K562 (cell line): Measurements from ENCODE around the gene ZSWIM6. TPM values are rescaled to one million over a fixed set of nuclear protein-coding genes. Genes with fewer than 3 reads are reported as not detected.

Source experiments
- CEBPZ ChIP-seq: fragments of 150-350 bp; IDR thresholded peaks from 2 replicates; pipeline ENCODE4 v1.6.1; 2014; ENCODE audit warnings: low read depth, mild to moderate bottlenecking, low read length, borderline replicate concordance
- HCFC1 ChIP-seq: IDR thresholded peaks from 2 replicates; pipeline ENCODE4 v1.6.1; 2012; ENCODE audit warnings: low read depth, low read length, improper control_type of control experiment
- RBM34 ChIP-seq: fragments of 200-400 bp; formaldehyde crosslinking; IDR thresholded peaks from 2 replicates; pipeline ENCODE4 v1.6.1; 2018; ENCODE audit warnings: low read length, borderline replicate concordance; ENCODE audit not compliant: insufficient read depth
- ZFP1 ChIP-seq: fragments of 450-650 bp; formaldehyde crosslinking; IDR thresholded peaks from 2 replicates; pipeline ENCODE4 v1.4.0; 2020; ENCODE audit warnings: mild to moderate bottlenecking, mixed read lengths
- ZNF277 ChIP-seq: fragments of 250-450 bp; sonication (Bioruptor Pico); IDR thresholded peaks from 2 replicates; pipeline ENCODE4 v1.8.0; 2022; ENCODE audit warnings: inconsistent platforms, mild to moderate bottlenecking, moderate library complexity, borderline replicate concordance
- ZNF354B ChIP-seq: fragments of 250-450 bp; sonication (Bioruptor Pico); IDR thresholded peaks from 2 replicates; pipeline ENCODE4 v1.4.0; 2020
- ZNF778 ChIP-seq: fragments of 450-650 bp; formaldehyde crosslinking; IDR thresholded peaks from 2 replicates; pipeline ENCODE4 v1.4.0; 2020; ENCODE audit warnings: mild to moderate bottlenecking, moderate library complexity
- polyA plus RNA-seq, 8 experiments: library from polyadenylated mRNA; depleted of rRNA in 4 of 8; stranded (reverse) in 5 of 8; unstranded in 3 of 8; fragments of >200 nt; fragmentation: Nextera tagmentation in 2 of 8; fragmentation: Illumina TruSeq in 1 of 8; extraction: Ambion mirVana in 2 of 8; extraction: Trizol in 1 of 8; gene quantifications; 2 replicates each; pipeline versions ENCODE4 v1.2.1 to v1.2.3, GENCODE V29; 2011 to 2014; ENCODE audit warnings: inconsistent platforms in 1 of 8, missing spikeins in 1 of 8
- total RNA-seq, 7 experiments: library from RNA; depleted of rRNA in 6 of 7; stranded (reverse); fragments of >200 nt in 6 of 7; fragmentation: Illumina TruSeq in 2 of 7; extraction: Trizol in 2 of 7; gene quantifications; 2 replicates each; pipeline versions ENCODE4 v1.2.1 to v1.2.3, GENCODE V29; 2011 to 2021; ENCODE audit warnings: low replicate concordance in 1 of 7

Gene ZSWIM6
- total and polyA plus RNA-seq, 9 of the 15 experiments (the other 6 are each of a cell fraction or from before 2014, with no cell fraction given) = 0.81 to 3.2 (median 2.0) TPM

- no peak for TF ChIP-seq CEBPZ
- no peak for TF ChIP-seq ZFP1 (CRISPR knock-in tag)
- TF ChIP-seq HCFC1 = no peak
- TF ChIP-seq ZNF778 (CRISPR knock-in tag) = no peak
- no peak for TF ChIP-seq ZNF354B (CRISPR knock-in tag)
- TF ChIP-seq ZNF277 (CRISPR knock-in tag) = no peak
- no peak for TF ChIP-seq RBM34
Measured at GRCh38 chr5:61465496-61465895, 133.4 kb downstream of the ZSWIM6 start (continued).
